Neural progenitor cell (in vitro differentiated cells): ENCODE results near the gene FKRP. TPM values are rescaled to one million over a fixed set of nuclear protein-coding genes. Genes with fewer than 3 reads are reported as not detected.

Experiments
- DNase-seq: peaks from one replicate; pipeline ENCODE4 v3.0.0-alpha.2; 2016; ENCODE audit warnings: low spot score
- H2AFZ ChIP-seq: fragments of 200-600 bp; sonication (generic); replicated peaks from 2 replicates; pipeline ENCODE4 v1.6.1; 2016; ENCODE audit warnings: antibody characterized with exemption
- H3F3A ChIP-seq: fragments of 200-600 bp; sonication (generic); 2 replicates; pipeline ENCODE4 v1.6.1; 2016; ENCODE audit warnings: antibody characterized with exemption, low read depth
- H3K27ac ChIP-seq: fragments of 200-600 bp; sonication (generic); 2 replicates; pipeline ENCODE4 v1.5.1; 2016; ENCODE audit warnings: mild to moderate bottlenecking
- H3K27me3 ChIP-seq: fragments of 200-600 bp; sonication (generic); 2 replicates; pipeline ENCODE4 v1.6.1; 2016; ENCODE audit warnings: mild to moderate bottlenecking, moderate library complexity
- H3K36me3 ChIP-seq: fragments of 200-600 bp; sonication (generic); 2 replicates; pipeline ENCODE4 v1.5.1; 2016
- H3K4me1 ChIP-seq: fragments of 200-600 bp; sonication (generic); 2 replicates; pipeline ENCODE4 v1.6.1; 2016; ENCODE audit warnings: mixed run types
- H3K4me2 ChIP-seq: fragments of 200-600 bp; sonication (generic); 2 replicates; pipeline ENCODE4 v1.6.1; 2016
- H3K4me3 ChIP-seq: fragments of 200-600 bp; sonication (generic); 2 replicates; pipeline ENCODE4 v1.5.1; 2016
- H3K79me2 ChIP-seq: fragments of 200-600 bp; sonication (generic); 2 replicates; pipeline ENCODE4 v1.6.1; 2016; ENCODE audit warnings: low read depth
- H3K9ac ChIP-seq: fragments of 200-600 bp; sonication (generic); 2 replicates; pipeline ENCODE4 v1.6.1; 2016
- H3K9me3 ChIP-seq: fragments of 200-600 bp; sonication (generic); 2 replicates; pipeline ENCODE4 v1.5.1; 2016; ENCODE audit warnings: low read depth
- H4K20me1 ChIP-seq: fragments of 200-600 bp; sonication (generic); 2 replicates; pipeline ENCODE4 v1.6.1; 2016; ENCODE audit warnings: low read depth
- H3K27ac Mint-ChIP-seq: 3 replicates; pipeline ENCODE4 v1.8.0; 2021; ENCODE audit warnings: mixed read lengths
- H3K27me3 Mint-ChIP-seq: 2 replicates; pipeline ENCODE4 v1.8.0; 2022; ENCODE audit warnings: low read depth, mild to moderate bottlenecking, inconsistent platforms, moderate library complexity, mixed read lengths; ENCODE audit not compliant: insufficient read depth
- H3K36me3 Mint-ChIP-seq: 3 replicates; pipeline ENCODE4 v1.8.0; 2021; ENCODE audit warnings: mixed read lengths
- H3K4me1 Mint-ChIP-seq: 3 replicates; pipeline ENCODE4 v1.8.0; 2021; ENCODE audit warnings: mixed read lengths
- H3K4me3 Mint-ChIP-seq: 3 replicates; pipeline ENCODE4 v1.8.0; 2021; ENCODE audit warnings: mild to moderate bottlenecking, moderate library complexity, mixed read lengths
- H3K9me3 Mint-ChIP-seq: 3 replicates; pipeline ENCODE4 v1.8.0; 2020; ENCODE audit warnings: mixed read lengths
- CTCF ChIP-seq: fragments of 200-600 bp; sonication (generic); IDR thresholded peaks from 2 replicates; pipeline ENCODE4 v1.5.1; 2017; ENCODE audit warnings: antibody characterized with exemption, mild to moderate bottlenecking
- EZH2 ChIP-seq: fragments of 200-600 bp; sonication (generic); IDR thresholded peaks from 2 replicates; pipeline ENCODE4 v1.6.1; 2017; ENCODE audit warnings: antibody characterized with exemption, mild to moderate bottlenecking, moderate library complexity
- EZH2phosphoT487 ChIP-seq: fragments of 200-600 bp; sonication (generic); IDR thresholded peaks from 2 replicates; pipeline ENCODE4 v1.6.1; 2017; ENCODE audit warnings: antibody characterized with exemption
- total RNA-seq: library from RNA; depleted of rRNA; stranded (reverse); fragments of >200 nt; gene quantifications from 2 replicates; pipeline ENCODE4 v1.2.3, GENCODE V29; 2015; ENCODE audit warnings: low replicate concordance

The FKRP gene
- total RNA-seq, 1 donor from 2014 or later = 18.6 TPM

- peak; percentile 80 for DNase-seq
- peaks cover 72% of the 10 kb centered on the region for H4K20me1 ChIP-seq
- H3K79me2 ChIP-seq = peaks cover 22% of the 10 kb centered on the region
- H3K9ac ChIP-seq = no peak overlapping the region
- H3K4me3 Mint-ChIP-seq = peak overlapping the region; percentile 46
- no peak for TF ChIP-seq EZH2phosphoT487
- no peak for TF ChIP-seq EZH2
- peak; percentile 84 for TF ChIP-seq CTCF
- H3K27me3 Mint-ChIP-seq = peaks cover 6% of the 10 kb centered on the region
- H3K27ac ChIP-seq = no peak overlapping the region
- H3K36me3 Mint-ChIP-seq = peaks cover 30% of the 10 kb centered on the region
- no peaks in the 10 kb centered on the region for H3K36me3 ChIP-seq
- no peak overlapping the region for H2AFZ ChIP-seq
- H3K4me2 ChIP-seq = no peak overlapping the region
- no peaks in the 10 kb centered on the region for H3K9me3 ChIP-seq
- H3F3A ChIP-seq = no peaks in the 10 kb centered on the region
- peak overlapping the region; percentile 87 for H3K27ac Mint-ChIP-seq
- H3K4me1 Mint-ChIP-seq = peaks cover 19% of the 10 kb centered on the region
- H3K27me3 ChIP-seq = no peaks in the 10 kb centered on the region
- H3K9me3 Mint-ChIP-seq = no peaks in the 10 kb centered on the region
- no peak overlapping the region for H3K4me3 ChIP-seq
- H3K4me1 ChIP-seq = no peaks in the 10 kb centered on the region
Measured at GRCh38 chr19:46728693-46729339, 17.0 kb upstream of the FKRP start.

- Mint-ChIP-seq H3K4me3 (no peak overlapping the region), H3K9me3 (no peaks in the 10 kb centered on the region), H3K27me3 (peaks cover 6% of the 10 kb centered on the region), H3K36me3 (peaks cover 31% of the 10 kb centered on the region), H3K4me1 (peaks cover 19% of the 10 kb centered on the region), H3K27ac (no peak overlapping the region)
- no peak for DNase-seq
- H3K4me3 ChIP-seq = no peak overlapping the region
- peaks cover 4% of the 10 kb centered on the region for H3K36me3 ChIP-seq
- TF ChIP-seq EZH2 (no peak), EZH2phosphoT487 (no peak), CTCF (no peak)
- no peaks in the 10 kb centered on the region for H3F3A ChIP-seq
- no peak overlapping the region for H3K27ac ChIP-seq
- H3K9ac ChIP-seq = no peak overlapping the region
- H3K79me2 ChIP-seq = peaks cover 30% of the 10 kb centered on the region
- no peaks in the 10 kb centered on the region for H3K9me3 ChIP-seq
- H3K4me1 ChIP-seq = no peaks in the 10 kb centered on the region
- no peaks in the 10 kb centered on the region for H3K27me3 ChIP-seq
- H4K20me1 ChIP-seq = peaks cover 79% of the 10 kb centered on the region
- H3K4me2 ChIP-seq = no peak overlapping the region
- no peak overlapping the region for H2AFZ ChIP-seq
Measured at GRCh38 chr19:46729696-46730095, 16.2 kb upstream of the FKRP start.

GRCh38 chr19:46730187-46730586, 15.7 kb upstream of the FKRP start:
- Histone ChIP-seq H2AFZ (no peak overlapping the region), H3F3A (no peaks in the 10 kb centered on the region), H3K9ac (no peak overlapping the region), H3K4me1 (no peaks in the 10 kb centered on the region), H3K4me3 (no peak overlapping the region), H3K9me3 (no peaks in the 10 kb centered on the region), H3K27me3 (no peaks in the 10 kb centered on the region), H3K79me2 (peaks cover 34% of the 10 kb centered on the region), H3K4me2 (no peak overlapping the region), H3K36me3 (peaks cover 4% of the 10 kb centered on the region), H3K27ac (no peak overlapping the region), H4K20me1 (peaks cover 79% of the 10 kb centered on the region)
- peaks cover 19% of the 10 kb centered on the region for H3K4me1 Mint-ChIP-seq
- DNase-seq = no peak
- peaks cover 6% of the 10 kb centered on the region for H3K27me3 Mint-ChIP-seq
- no peak overlapping the region for H3K4me3 Mint-ChIP-seq
- no peaks in the 10 kb centered on the region for H3K9me3 Mint-ChIP-seq
- no peak for TF ChIP-seq EZH2
- TF ChIP-seq EZH2phosphoT487 = no peak
- no peak for TF ChIP-seq CTCF
- no peak overlapping the region for H3K27ac Mint-ChIP-seq
- peaks cover 31% of the 10 kb centered on the region for H3K36me3 Mint-ChIP-seq
